Measurements from ENCODE around the gene SH2B3. TPM values are rescaled to one million over a fixed set of nuclear protein-coding genes. Genes with fewer than 3 reads are reported as not detected.
A peak's percentile ranks its signal among the peaks of the same experiment; 100 is the strongest.
"Not testable (repeated sequence)": the region's sequence is repeated elsewhere in the genome, so short reads cannot be mapped to it uniquely, and the experiment has no call there.

The SH2B3 gene
- total RNA-seq, 1 donor from 2014 or later, result 20.4 TPM

DNA sequence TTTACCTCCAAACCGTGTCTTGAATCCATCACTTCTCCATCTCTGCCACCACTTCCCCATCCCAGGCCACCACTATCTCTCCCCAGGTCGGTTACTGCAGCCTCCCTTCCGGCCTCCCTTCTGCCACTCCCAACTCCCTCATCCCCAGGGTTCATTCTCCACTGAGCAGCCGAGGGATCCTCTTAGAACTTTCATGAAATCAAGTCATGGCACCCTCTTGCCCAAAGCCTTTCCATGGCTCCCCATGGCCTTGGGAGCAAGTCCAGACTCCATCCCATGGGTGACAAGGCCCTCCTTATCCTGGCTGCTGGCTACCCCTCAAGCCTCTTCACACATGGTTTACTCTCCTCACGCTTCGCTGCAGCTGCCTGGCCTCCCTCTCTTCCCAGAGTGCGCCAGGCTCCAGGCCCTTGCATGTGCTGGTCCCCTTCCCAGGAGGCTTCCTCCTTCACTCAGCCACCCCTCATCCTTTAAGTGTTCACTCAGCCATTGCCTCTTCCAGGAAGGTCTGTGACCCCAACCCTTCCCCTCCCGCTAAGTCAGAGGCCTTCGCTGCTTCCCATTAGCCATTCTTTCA is 17.9 kb upstream of the SH2B3 start:
- DNase-seq (ENCODE audit: low spot score), result no peak

DNA sequence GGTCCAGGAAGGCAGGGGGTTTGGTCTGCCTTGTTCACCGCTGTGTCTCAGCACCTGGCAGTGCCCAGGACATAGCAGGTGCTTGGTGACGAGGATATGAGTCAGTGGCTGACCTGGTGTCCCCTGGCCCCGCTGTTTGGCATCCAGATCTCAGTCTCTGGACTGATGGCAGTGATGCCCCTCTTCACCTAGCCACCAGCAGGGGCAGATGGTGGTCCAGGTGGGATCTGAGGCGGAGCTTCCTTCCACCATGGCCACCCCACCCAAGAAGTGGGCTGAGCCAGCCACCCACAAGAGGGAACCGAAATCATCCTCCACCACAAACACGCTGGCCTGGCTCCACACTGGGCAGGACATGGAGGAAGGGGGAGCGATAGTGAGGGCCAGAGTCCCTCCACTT is 16.1 kb upstream of the SH2B3 start:
- DNase-seq (ENCODE audit: low spot score), result no peak

DNA sequence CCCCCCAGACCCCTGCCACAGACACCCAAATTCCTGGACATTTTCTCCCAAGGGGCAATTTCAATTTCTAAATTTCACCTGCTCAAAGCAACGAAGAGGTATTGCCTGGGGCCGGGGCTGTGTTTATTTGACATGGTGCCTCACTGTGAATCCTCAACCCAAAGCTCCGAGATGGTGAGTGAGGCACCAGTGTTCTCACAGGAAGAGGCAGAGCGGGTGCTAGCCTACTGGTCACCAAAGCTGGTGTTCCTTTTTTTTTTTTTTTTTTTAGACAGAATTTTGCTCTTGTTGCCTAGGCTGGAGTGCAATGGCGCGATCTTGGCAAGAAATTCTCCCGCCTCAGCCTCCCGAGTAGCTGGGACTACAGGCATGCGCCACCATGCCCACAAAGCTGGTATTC is 14.8 kb upstream of the SH2B3 start:
- no peak for DNase-seq (ENCODE audit: low spot score)

- no peak for DNase-seq (ENCODE audit: low spot score)
These were observed 11.9 kb upstream of the SH2B3 start for GRCh38 chr12:111393700-111394300.

- no peak for DNase-seq (ENCODE audit: low spot score)
These were observed 11.2 kb upstream of the SH2B3 start for GRCh38 chr12:111394480-111394879.

DNA sequence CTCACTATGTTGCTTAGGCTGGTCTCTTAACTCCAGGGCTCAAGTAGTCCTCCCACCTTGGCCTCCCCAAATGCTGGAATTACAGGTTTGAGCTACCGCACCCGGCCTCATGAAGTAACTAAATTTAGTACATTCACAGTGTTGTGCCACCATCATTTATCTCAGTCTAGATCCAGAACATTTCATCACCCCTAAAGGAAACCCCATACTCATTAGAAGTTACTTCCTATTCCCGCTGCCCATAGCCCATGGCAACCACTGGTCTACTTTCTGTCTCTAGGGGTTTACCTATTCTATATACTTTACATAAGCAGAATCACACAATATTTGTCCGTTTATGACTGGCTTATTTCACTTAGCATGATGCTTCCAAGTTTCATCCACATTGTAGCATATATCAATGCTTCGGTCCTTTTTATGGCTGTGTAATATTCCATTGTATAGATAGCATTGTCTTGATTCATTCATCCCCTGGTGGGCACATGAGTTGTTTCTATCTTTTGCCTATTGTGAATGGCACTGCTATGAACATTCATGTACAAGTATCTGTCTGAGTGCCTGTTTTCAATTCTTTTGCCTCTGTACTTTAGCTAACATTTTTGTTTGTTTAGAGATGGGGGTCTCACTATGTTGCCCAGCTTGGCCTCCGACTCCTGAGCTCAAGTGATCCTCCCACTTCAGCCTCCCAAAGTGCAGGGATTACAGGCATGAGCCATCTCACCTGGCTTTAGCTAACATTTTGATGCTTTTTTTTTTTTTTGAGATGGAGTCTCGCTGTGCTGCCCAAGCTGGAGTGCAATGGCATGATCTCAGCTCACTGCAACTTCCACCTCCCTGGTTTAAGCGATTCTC is 10.2 kb upstream of the SH2B3 start:
- DNase-seq (ENCODE audit: low spot score), result no peak

GRCh38 chr12:111396271-111396670 is 9.5 kb upstream of the SH2B3 start:
- not testable (repeated sequence) for DNase-seq (ENCODE audit: low spot score)

DNA sequence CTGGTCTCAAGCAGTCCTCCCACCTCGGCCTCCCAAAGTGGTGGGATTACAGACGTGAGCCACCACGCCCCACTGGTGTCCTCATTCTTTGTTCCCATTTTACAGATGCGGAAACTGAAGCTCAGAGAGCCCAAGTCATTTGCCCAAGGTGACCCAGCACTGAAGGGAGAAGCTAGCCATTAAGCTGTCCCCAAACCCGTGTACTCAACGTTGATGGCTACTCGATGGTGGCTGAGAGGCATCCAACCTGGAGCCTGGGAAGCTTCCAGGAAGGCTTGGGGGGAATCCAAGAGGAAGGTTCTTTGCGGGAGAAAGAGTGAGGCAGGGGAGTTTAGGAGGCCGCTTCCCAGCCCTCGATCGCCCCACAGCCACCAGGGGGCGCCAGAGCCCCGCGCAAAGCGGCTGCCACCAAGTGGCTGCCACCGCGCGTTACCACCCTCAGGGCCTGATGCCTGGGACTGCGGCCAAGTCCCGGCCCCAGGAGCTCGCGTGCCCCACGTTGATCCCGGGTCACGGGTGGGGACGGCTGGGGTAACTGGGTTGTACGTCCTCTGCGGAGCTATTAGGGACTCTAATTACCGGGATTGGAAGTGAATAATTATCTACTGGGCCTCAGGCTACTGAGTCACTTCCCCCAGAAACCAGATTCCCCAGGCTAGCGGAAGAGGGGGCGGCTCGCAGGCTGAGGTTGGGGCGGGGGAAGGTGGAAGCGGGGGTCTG is 8.8 kb upstream of the SH2B3 start:
- DNase-seq (ENCODE audit: low spot score), result peak; percentile 85

- no peak for DNase-seq (ENCODE audit: low spot score)
These were observed 7.2 kb upstream of the SH2B3 start for GRCh38 chr12:111398530-111398929.

GRCh38 chr12:111399741-111400404 is 5.8 kb upstream of the SH2B3 start:
- not testable (repeated sequence) for DNase-seq (ENCODE audit: low spot score)

GRCh38 chr12:111401167-111401605 is 4.5 kb upstream of the SH2B3 start:
- DNase-seq (ENCODE audit: low spot score), result no peak

DNA sequence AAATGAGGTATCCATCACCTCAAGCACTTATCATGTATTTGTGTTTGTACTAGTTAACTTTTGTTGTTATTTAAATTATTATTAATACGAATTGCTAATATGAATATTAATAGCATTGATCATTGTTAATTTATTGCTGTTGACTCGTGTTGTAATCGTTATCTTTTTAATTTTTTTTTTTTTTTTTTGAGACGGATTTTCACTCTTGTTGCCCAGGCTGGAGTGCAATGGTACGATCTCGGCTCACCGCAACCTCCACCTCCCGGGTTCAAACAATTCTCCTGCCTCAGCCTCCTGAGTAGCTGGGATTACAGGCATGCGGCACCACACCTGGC is 3.3 kb upstream of the SH2B3 start:
- DNase-seq (ENCODE audit: low spot score), result not testable (repeated sequence)

- peak; percentile 61 for DNase-seq (ENCODE audit: low spot score)
These were observed 1.2 kb upstream of the SH2B3 start for GRCh38 chr12:111404362-111405148.

DNA sequence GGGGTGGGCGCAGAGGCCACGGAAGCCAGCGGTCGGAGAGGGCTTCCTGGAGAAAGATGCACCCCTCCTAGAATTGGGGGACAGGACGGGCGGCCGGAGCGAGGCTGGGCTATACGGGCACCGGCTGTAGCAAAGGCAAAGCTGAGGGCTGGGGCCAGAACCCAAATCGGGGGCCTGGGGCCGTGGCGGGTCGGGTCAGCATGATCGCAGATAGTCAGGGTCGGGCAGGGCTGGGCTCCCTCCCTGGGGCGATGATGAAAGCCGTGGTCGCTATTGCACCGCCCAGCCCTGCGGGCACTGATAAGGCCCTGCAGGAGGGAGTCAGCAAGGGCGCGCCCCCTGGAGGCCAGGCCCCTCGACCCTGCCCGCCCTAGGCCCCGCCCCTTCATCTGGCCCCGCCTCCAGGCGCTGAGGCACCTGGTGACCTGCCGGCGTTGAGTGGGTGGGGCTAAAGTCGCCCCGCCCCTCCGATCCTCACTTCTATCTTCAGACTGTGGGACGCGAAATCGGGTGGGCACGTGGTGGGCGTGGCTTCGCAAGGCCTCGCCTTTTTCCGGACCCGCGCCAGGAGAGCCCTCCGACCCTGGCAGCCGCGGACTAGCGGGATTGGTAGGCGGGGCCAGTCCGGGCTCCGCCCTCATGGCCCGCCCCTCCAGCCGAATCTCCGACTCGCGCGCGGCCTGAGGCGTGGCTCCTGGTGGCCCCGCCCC is 419 bp upstream of the SH2B3 start:
- peak; percentile 94 for DNase-seq (ENCODE audit: low spot score)

DNA sequence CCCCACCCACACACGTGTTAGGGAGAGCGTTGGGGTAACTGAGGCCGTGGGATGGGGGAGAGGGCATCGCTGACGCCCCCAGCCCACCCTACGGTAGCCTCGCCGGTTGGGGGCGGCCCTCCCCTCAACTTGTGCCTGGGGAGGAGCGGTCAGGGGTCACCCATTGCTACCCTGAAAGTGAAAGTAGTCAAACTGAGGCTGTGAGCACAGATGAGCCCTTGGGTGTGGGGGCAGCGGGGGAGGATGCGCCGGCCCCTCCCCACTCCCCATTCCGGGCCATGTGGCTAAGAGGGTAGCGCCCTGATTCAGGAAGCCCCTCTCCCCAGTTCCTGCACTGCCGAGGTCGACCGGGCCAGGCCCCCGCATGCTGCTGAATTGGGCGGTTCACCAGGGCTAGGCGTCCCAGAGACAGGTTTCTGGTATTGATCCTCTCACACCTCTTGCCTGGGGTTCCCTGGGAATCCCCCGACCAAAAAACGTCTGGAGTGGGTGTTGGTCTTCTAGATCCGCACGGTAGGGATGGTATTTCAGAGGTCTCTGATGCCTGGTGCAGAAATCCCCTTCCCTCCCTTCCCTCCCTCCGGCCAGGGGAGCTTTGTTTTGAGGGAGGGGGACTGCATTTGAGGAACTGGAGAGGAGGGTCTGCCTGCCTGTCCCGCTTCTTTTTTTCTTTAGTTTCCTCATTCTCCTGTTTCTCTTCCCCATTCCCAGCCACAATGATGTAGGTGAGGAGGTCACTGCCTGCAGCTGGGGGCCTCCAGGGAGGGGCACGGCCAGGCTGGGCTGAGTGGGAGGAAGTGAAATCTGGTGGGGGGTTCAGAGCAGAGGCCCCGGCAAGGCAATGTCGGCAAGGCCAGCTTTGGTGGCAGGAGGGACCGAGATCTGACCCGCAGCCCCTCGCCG is 1.0 kb downstream of the SH2B3 start:
- DNase-seq (ENCODE audit: low spot score), result no peak

- DNase-seq (ENCODE audit: low spot score), result no peak
These were observed 1.8 kb downstream of the SH2B3 start for GRCh38 chr12:111407377-111408115.

GRCh38 chr12:111408116-111408440 is 2.4 kb downstream of the SH2B3 start:
- DNase-seq (ENCODE audit: low spot score), result no peak

- no peak for DNase-seq (ENCODE audit: low spot score)
These were observed 3.1 kb downstream of the SH2B3 start for GRCh38 chr12:111408686-111409402.

Data from ureter (tissue), 1 donor.